Breast epithelium (tissue), 4 donors: ENCODE measurements around the gene MAGED1. TPM values are rescaled to one million over a fixed set of nuclear protein-coding genes. Genes with fewer than 3 reads are reported as not detected.
A peak's percentile ranks its signal among the peaks of the same experiment; 100 is the strongest.

Source experiments
- DNase-seq, 2 donors: peaks; one replicate each; pipeline ENCODE4 v3.0.0-alpha.2; 2019; ENCODE audit warnings: low spot score in 2 of 2
- H3K27ac ChIP-seq, 2 donors: fragments of 200-600 bp; sonication (generic) in 1 of 2; one replicate each; pipeline ENCODE4 v1.5.1; 2016 to 2019; ENCODE audit warnings: mild to moderate bottlenecking in 1 of 2
- H3K27me3 ChIP-seq, 2 donors: fragments of 200-600 bp; sonication (generic) in 1 of 2; one replicate each; pipeline versions ENCODE4 v1.5.1 to v1.6.0; 2017 to 2019; ENCODE audit warnings: control low read depth in 1 of 2, mild to moderate bottlenecking in 1 of 2
- H3K36me3 ChIP-seq: fragments of 200-600 bp; one replicate; pipeline ENCODE4 v1.5.1; 2019
- H3K4me1 ChIP-seq, 2 donors: fragments of 200-600 bp; sonication (generic); one replicate each; pipeline ENCODE4 v1.5.1; 2016 to 2019; ENCODE audit warnings: control low read depth in 1 of 2
- H3K4me3 ChIP-seq, 3 donors: fragments of 200-600 bp; sonication (generic); 1 replicate in 2 of 3; 2 replicates in 1 of 3; pipeline ENCODE4 v1.5.1; 2016 to 2019; ENCODE audit warnings: mild to moderate bottlenecking in 3 of 3, moderate library complexity in 2 of 3
- H3K9me3 ChIP-seq, 2 donors: fragments of 200-600 bp; sonication (generic) in 1 of 2; one replicate each; pipeline ENCODE4 v1.5.1; 2016 to 2019; ENCODE audit warnings: control low read depth in 1 of 2
- POLR2A ChIP-seq: fragments of 450-650 bp; IDR thresholded peaks from one replicate; pipeline ENCODE4 v1.6.1; 2016; ENCODE audit warnings: antibody characterized with exemption, mild to moderate bottlenecking, moderate library complexity
- POLR2AphosphoS5 ChIP-seq, 3 donors: sonication (generic); formaldehyde crosslinking; IDR thresholded peaks; one replicate each; pipeline ENCODE4 v1.6.1; 2017; ENCODE audit warnings: antibody characterized with exemption in 3 of 3
- intact Hi-C: fragments of 100-400 bp; cut with DNase I; formaldehyde crosslinking; loops from one replicate; pipeline ENCODE4 v1.15.1; 2023; ENCODE audit warnings: low total_unique reads
- total RNA-seq, 3 donors: library from RNA; depleted of rRNA; stranded (reverse); fragments of >200 nt; gene quantifications; one replicate each; pipeline ENCODE4 v1.1.0, GENCODE V29; 2016
- TF ChIP-seq, protein P1 (sequence below), 3 donors: fragments of 450-650 bp; IDR thresholded peaks; one replicate each; pipeline ENCODE4 v1.5.1; 2016 to 2017; ENCODE audit warnings: antibody characterized with exemption in 3 of 3, mild to moderate bottlenecking in 3 of 3, moderate library complexity in 3 of 3

Gene MAGED1
- total RNA-seq, 3 donors from 2014 or later = 26.4 to 49.2 (median 44.9) TPM

DNA sequence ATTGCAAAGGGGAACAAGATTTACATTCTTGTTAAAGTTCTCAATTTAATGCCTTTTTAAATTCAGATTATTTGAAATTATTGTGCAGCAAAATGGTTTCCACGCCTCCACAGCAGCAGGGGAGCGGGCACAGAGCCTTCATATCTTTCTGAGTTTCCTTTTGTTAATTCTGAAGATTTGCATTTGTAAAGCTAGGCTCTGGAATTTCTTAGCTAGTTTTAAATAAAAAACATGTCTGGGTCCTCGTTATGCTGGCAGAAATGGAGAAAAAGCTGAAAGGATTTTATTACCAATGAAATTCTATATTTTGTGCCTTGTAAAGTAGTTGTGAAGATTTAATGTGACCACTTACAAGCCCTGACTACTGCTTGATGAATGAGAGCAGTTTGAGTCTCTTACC is 40.8 kb upstream of the MAGED1 start:
- intact Hi-C loops = no loop called here
- no peaks in the 10 kb centered on the region for H3K36me3 ChIP-seq
- no peak for DNase-seq
- no peak overlapping the region for H3K27ac ChIP-seq
- H3K4me3 ChIP-seq = no peak overlapping the region
- H3K9me3 ChIP-seq = no peaks in the 10 kb centered on the region
- TF ChIP-seq POLR2AphosphoS5 (IDR thresholded peaks at IDR 0.05) (no peak), POLR2A (no peak)
- TF ChIP-seq, protein P1, sequence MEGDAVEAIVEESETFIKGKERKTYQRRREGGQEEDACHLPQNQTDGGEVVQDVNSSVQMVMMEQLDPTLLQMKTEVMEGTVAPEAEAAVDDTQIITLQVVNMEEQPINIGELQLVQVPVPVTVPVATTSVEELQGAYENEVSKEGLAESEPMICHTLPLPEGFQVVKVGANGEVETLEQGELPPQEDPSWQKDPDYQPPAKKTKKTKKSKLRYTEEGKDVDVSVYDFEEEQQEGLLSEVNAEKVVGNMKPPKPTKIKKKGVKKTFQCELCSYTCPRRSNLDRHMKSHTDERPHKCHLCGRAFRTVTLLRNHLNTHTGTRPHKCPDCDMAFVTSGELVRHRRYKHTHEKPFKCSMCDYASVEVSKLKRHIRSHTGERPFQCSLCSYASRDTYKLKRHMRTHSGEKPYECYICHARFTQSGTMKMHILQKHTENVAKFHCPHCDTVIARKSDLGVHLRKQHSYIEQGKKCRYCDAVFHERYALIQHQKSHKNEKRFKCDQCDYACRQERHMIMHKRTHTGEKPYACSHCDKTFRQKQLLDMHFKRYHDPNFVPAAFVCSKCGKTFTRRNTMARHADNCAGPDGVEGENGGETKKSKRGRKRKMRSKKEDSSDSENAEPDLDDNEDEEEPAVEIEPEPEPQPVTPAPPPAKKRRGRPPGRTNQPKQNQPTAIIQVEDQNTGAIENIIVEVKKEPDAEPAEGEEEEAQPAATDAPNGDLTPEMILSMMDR (IDR thresholded peaks at IDR 0.05) = no peak
- H3K27me3 ChIP-seq = peaks cover 0 to 31% of the 10 kb centered on the region in 2 donors
- no peaks in the 10 kb centered on the region for H3K4me1 ChIP-seq

DNA sequence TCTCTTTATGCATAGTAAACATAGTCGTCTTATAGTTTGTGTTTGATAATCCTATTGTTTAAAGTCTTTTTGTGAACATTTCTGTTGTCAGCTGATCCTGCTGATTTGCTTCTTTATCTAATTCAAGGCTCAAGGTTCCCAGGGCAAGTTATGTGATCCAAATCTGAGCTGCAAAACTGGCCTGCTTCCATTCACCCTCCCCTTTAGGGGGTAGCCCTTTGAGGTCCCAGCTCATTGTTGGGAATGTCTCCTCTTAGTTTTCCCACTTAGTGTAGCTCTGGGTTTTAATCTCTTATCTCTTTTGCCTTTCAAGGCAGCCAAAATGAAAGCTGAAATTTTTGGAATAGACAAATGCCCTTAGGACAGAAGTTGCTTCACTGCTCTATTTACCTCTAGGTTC is 40.2 kb upstream of the MAGED1 start:
- no peak overlapping the region for H3K4me3 ChIP-seq
- peaks cover 0 to 36% of the 10 kb centered on the region in 2 donors for H3K27me3 ChIP-seq
- no peaks in the 10 kb centered on the region for H3K4me1 ChIP-seq
- intact Hi-C loops = no loop called here
- no peak for DNase-seq
- H3K36me3 ChIP-seq = no peaks in the 10 kb centered on the region
- no peak overlapping the region for H3K27ac ChIP-seq
- H3K9me3 ChIP-seq = no peaks in the 10 kb centered on the region
- TF ChIP-seq POLR2AphosphoS5 (IDR thresholded peaks at IDR 0.05) (no peak), POLR2A (no peak)
- TF ChIP-seq, protein P1 (IDR thresholded peaks at IDR 0.05) = no peak

DNA sequence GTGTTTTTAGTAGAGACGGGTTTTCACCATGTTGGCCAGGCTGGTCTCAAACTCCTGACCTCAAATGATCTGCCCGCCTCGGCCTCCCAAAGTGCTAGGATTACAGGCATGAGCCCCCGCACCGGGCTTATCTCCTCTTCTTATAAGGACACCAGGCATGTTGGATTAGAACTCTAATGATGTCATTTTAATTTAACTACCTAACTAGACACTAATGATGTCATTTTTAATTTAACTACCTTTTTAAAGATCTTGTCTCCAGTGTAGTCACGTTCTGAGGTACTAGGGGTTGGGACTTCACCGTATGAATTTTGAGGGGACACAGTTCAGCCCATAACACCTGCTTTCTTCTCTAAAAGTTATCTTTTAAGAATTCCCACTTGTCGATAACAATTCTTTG is 37.7 kb upstream of the MAGED1 start:
- H3K27me3 ChIP-seq = peaks cover 0 to 37% of the 10 kb centered on the region in 2 donors
- H3K9me3 ChIP-seq = no peaks in the 10 kb centered on the region
- no peak overlapping the region for H3K27ac ChIP-seq
- H3K4me3 ChIP-seq = no peak overlapping the region
- TF ChIP-seq POLR2AphosphoS5 (IDR thresholded peaks at IDR 0.05) (no peak), POLR2A (no peak)
- TF ChIP-seq, protein P1 (IDR thresholded peaks at IDR 0.05) = no peak
- H3K4me1 ChIP-seq = no peaks in the 10 kb centered on the region
- H3K36me3 ChIP-seq = no peaks in the 10 kb centered on the region
- intact Hi-C loops = loop anchor here (5.0 kb wide), 1 partner anchor 127 kb away; no protein-coding TSS in a partner anchor
- DNase-seq = no peak

DNA sequence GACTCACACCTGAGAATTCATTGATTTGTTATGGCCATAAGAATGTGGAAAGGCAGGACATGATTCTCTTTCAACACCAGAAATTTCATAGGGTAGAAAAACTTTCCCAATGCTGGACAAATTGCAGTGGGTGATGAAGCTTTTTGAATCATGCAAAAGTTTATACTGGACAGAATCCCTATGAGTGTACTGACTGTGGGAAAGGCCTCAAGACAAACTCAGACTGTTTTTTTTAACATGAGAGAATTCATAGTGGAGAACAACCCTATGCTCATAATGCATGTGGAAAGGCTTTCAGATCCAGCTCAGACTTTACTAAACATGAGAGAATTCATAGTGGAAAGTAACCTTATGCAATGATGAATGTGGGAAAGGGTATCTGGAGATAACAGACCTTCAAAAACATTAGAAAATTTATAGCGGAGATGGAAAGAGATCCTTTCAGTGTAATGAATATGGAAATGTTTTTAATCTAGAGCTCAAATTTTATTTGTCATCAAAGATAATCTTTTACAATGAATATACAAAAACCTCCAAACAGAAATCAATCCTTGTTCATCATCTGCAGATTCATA is 36.2 kb upstream of the MAGED1 start:
- no peaks in the 10 kb centered on the region for H3K36me3 ChIP-seq
- no peak for TF ChIP-seq POLR2A
- H3K4me3 ChIP-seq = no peak overlapping the region
- H3K27me3 ChIP-seq = peaks cover 0 to 32% of the 10 kb centered on the region in 2 donors
- no peaks in the 10 kb centered on the region for H3K9me3 ChIP-seq
- intact Hi-C loops = loop anchor here (5.0 kb wide), 1 partner anchor 125 kb away; no protein-coding TSS in a partner anchor
- DNase-seq = no peak
- no peak overlapping the region for H3K27ac ChIP-seq
- H3K4me1 ChIP-seq = no peaks in the 10 kb centered on the region

DNA sequence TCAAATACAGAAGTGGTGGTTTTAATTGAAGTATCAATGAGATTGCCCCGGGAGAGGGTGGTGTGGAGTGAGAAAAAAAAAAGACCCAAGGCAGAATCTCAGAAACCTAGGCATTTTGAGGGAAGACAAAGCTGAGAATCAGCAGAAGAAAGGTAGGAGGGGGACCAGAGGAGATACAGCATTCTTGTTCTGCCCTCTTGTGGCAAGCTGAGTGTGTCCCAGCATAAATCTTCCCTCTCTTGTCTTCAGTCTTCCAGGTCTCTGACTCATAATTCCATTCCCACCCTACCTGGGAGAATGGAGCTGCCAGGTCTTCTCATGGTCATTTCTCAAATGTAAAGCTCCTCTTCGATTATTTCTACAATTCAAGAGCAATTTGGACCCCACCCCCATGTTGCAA is 32.7 kb upstream of the MAGED1 start:
- Histone ChIP-seq H3K36me3 (no peaks in the 10 kb centered on the region), H3K27me3 (peaks cover 0 to 19% of the 10 kb centered on the region in 2 donors), H3K4me1 (no peaks in the 10 kb centered on the region), H3K27ac (no peak overlapping the region), H3K4me3 (no peak overlapping the region), H3K9me3 (peaks cover 0 to 8% of the 10 kb centered on the region in 2 donors)
- no peak for TF ChIP-seq POLR2AphosphoS5 (IDR thresholded peaks at IDR 0.05)
- TF ChIP-seq, protein P1 (IDR thresholded peaks at IDR 0.05) = peak in 2 of 3 donors; percentile 19 to 30
- no peak for TF ChIP-seq POLR2A
- DNase-seq = no peak
- intact Hi-C loops = no loop called here
